Spleen (tissue), 7 donors: ENCODE measurements around the gene KIAA1217.

Experiments used
- CTCF ChIP-seq, 11 experiments: fragments of 200-600 bp in 7 of 11; fragments of 450-650 bp in 4 of 11; sonication (generic) in 4 of 11; IDR thresholded peaks in 8 of 11; conservative IDR thresholded peaks in 3 of 11; 1 replicate in 7 of 11; 2 replicates in 4 of 11; pipeline versions ENCODE4 v1.4.0 to v1.8.0; 2016 to 2021; ENCODE audit warnings: antibody characterized with exemption in 11 of 11, inconsistent platforms in 4 of 11, mild to moderate bottlenecking in 1 of 11
- POLR2A ChIP-seq, 3 donors: fragments of 450-650 bp; IDR thresholded peaks; one replicate each; pipeline ENCODE4 v1.5.1; 2017; ENCODE audit warnings: antibody characterized with exemption in 3 of 3, mild to moderate bottlenecking in 1 of 3
- donor health status: DM: no; HTN: no; CAD: no; lungs with moderate emphysema.
- donor health status: DM: no; HTN: no; CAD: no.
- donor health status: DM: no; HTN: no; CAD: no.

GRCh38 chr10:24393201-24393600 is 184.3 kb downstream of the KIAA1217 start:
- no peak for TF ChIP-seq CTCF (IDR thresholded peaks at IDR 0.05 in 8 of 11, conservative IDR thresholded peaks at IDR 0.05 in 3 of 11)
- TF ChIP-seq POLR2A (IDR thresholded peaks at IDR 0.05) = no peak
